Activated CD4-positive, alpha-beta T cell treated with anti-CD3 and anti-CD28 coated beads, Interleukin-2, amount 50 U/mL, for 1 hour (primary cell): ENCODE measurements around the gene ATAD2B.

Source experiments
- DNase-seq: peaks from one replicate; pipeline ENCODE4 v3.0.0-alpha.2; 2020

The ATAD2B gene

DNA sequence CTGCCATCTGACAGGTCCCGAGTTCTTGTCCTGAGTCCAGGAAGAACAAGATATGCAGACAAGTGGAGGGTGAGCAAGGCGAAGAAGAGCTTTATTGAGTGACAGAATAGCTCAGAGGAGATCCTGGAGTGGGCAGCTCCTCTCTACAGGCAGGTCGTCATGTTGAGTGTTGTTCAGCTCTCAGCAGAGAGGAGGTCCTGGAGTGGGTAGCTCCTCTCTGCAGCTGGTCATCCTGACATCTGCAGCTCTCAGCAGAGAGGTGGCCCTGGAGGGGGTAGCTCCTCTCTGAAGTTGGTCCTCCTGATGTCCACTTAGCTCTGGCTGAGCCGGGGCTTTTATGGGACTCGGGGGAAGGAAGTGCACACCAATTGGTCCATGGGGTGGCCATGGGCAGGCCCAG, 90.4 kb downstream of the ATAD2B start:
- no peak for DNase-seq

DNA sequence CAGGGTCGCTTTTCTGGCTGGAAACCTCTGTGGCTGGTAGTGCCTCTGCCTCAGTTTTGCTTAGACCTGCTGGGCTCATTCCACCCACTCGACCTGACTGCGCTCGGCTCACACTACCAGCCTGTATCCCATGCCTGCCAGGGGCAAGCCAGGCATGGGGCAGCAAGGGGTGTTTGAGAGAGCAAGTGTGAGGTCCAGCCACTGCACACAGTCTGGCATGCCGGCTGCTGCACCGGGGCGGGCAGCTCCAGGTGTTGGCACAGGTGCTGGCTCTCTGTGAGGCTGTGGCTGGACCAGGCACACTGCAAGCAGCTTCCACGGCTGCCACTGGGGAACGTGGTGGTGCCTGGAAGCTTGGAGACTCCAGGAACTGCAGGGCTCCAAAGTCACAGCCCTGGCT, 90.9 kb downstream of the ATAD2B start:
- no peak for DNase-seq

DNA sequence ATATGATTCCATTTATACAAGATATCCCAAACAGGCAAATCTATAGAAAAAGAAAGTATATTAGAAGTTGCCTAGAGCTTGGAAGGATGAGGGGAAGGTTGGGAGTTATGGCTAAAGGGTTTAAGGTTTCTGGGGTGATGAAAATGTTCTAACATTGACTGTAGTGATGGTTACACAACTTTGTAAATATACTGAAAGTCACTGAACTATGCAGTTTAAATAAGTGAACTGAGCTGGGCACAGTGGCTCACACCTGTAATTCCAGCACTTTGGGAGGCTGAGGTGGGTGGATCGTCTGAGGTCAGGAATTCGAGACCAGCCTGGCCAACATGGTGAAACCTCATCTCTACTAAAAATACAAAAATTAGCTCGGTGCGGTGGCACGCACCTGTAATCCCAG, 91.5 kb downstream of the ATAD2B start:
- DNase-seq, result no peak

DNA sequence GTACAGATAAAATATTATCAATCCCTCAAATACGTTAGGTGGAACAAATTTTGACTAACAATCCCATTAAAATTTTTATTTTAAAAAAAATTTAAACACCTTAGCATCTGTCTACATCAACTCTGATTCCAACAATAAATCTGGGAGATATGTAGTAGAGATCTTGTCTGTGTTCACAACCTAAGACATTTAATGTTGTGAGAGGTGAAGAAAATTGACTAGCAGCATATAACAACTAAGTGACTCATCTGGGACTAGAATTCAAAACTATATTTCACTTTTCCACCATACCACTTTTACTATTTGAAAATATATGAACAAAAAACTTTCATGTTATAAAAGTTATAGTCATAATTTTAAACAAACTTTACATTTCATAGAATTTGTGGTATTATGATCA, 97.9 kb downstream of the ATAD2B start:
- no peak for DNase-seq

DNA sequence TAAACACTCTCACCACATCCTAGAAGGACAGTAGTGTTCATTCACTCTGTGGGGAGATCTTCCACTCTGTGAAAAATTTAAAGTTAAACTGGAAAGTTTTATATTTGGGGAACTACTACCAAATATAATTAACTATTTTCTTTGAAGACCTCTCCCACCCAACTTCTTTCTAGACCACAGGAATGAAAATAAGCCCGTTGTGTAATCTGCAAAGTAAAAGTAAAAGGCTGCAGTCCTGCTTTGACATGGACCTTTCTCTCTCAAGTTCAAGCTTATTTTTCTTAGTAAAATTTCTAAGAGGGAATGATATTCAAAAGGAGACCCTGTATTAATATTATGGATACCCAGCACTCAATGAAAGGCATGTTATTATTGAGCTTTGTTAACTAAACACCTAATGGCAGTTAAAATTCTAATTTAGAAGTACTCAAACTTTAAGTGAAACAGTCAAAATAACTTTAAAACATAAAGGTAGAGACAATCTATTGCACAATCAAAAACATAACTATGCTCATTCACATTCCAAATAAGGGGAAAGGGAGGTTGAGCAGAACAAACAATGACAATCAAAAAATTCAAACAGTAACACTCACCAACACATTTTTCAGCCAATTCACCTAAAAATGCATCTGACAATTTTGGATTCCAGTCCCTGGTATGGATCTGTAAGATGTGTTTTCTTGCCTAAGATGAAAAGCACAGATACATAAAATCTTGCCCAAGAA, 98.5 kb downstream of the ATAD2B start:
- DNase-seq, result no peak

DNA sequence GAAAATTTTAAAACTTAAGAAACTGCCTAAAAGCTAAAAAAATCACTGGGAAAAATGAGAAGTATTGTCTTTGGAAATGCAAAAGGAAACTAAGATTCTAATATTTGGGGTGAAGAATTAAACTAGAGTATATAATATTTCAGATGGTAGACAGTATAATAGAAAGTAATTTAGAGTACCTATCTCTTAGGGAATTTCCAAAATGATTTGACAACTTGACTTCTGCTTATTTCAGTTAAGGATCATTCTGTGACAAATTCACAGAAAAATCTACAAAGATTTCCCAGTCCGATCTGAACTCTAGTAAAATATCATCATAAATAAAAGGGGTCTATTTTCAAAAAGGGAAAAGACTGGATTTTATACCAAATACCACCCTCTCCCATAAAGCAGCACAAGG, 99.6 kb downstream of the ATAD2B start:
- no peak for DNase-seq

DNA sequence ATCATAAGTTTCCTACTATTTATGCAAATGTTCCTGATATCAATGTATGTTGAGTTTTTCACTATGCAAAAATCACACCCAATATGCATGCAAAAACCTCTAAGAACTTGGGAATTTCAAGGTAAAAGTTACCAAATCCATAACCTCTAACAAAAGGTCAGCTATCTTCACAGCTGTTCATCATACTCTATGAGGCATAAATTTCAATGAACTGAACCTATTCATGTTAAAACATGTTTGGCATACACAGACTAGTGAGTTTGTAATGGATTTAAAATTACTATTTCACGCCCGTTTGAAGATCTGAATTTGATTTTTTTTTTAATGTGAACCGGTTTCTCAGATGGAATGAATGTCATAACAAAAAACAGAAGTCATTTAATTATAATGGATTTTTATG, 100.2 kb downstream of the ATAD2B start:
- no peak for DNase-seq

DNA sequence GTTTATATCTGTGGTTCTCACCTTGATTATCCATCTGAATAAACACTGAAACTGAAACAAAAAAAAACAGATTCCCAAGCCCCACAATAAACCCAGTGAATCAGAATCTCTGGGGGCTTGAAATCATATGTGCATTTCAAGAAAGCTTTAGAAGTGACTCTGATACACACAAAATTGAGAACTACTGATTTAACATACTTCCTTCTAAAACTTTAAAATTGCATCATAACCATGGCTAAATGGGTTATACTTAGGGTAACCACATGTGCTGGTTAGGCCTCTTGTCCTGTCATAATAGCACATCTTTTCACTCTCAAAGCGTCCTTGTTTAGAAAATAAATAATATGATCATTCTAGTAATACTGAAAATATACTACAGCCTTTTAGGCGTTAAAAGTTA, 100.9 kb downstream of the ATAD2B start:
- DNase-seq, result no peak

DNA sequence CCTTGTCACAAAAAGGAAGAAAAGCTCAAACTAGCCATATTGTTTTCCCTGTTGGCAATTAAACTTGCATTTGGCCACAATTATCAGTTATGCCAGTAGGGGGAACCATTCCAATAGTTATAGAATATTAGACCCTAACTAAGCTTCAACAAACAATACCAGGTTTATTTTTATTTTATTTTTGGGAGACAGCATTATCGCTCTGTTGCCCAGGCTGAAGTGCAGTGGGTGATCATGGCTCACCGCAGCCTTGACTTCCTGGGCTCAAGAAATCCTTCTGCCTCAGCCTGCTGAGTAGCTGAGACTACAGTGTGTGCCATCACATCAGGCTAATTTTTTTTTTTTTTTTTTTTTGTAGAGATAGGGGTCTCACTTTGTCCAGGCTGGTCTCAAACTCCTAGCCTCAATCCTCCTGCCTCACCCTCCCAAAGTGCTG, 102.1 kb downstream of the ATAD2B start:
- DNase-seq, result no peak

DNA sequence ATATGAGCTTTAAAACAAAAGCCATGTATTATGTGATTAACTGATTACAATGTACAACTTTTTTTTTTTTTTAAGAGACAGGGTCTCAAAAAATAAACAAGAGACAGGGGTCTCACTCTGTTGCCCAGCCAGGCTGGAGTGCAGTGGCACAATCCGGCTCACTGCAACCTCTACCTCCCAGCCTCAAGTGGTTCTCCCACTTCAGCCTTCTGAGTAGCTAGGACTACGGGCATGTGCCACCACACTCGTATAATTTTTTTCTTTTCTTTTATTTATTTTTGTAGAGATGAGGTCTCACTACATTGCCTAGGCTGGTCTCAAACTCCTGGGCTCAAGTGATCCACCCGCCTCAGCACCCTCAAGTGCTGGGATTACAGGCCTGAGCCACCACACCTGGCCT, 103.1 kb downstream of the ATAD2B start:
- no peak for DNase-seq

DNA sequence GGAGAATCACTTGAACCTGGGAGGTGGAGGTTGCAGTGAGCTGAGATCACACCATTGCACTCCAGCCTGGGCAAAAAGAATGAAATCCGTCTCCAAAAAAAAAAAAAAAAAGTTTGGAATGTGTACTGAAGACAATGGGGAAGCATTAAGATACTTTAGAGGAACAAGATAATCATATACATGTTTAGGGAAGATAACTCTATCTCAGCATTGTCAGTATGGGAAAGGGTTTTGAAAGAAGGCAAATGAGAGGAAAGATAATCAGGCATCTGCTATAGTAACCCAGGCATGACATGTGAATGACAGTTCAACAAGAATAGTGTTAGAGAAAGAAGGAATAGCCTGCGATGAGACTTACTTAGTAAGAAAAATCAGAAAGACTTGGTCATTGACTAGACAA, 112.0 kb downstream of the ATAD2B start:
- DNase-seq, result no peak

DNA sequence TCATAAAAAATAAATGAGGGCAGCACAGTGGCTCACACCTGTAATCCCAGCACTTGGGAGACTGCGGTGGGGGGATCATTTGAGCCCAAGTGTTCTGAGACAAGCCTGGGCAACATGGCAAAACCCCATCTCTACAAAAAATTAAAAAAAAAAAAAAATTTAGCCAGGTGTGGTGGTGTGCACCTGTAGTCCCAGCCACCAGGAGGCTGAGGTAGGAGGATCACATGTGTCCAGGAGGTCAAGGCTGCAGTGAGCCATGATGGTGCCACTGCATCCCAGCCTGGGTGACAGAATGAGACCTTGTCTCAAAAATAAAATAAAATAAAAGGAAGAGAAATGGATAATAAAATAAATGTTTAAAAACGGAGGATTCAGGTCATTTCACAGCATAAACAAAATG, 113.5 kb downstream of the ATAD2B start:
- DNase-seq, result no peak

DNA sequence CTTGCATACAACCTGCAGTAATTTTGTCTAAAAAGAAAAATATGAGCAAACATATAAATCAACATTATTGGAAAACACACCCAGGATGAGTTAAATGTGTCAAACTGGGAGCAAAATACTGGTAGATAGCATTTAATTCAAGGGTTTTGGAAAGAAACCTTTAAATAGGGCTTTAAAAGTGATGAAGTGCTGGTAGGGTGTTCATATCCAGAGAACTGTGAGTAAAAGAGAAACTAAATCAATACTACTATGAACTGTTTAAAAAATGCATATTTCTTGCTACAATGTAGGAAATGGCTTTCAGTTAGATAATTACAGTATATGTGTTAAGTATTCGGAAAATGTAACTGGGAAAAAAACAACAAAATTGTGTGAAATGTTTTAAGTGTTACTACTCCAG, 117.8 kb downstream of the ATAD2B start:
- no peak for DNase-seq

DNA sequence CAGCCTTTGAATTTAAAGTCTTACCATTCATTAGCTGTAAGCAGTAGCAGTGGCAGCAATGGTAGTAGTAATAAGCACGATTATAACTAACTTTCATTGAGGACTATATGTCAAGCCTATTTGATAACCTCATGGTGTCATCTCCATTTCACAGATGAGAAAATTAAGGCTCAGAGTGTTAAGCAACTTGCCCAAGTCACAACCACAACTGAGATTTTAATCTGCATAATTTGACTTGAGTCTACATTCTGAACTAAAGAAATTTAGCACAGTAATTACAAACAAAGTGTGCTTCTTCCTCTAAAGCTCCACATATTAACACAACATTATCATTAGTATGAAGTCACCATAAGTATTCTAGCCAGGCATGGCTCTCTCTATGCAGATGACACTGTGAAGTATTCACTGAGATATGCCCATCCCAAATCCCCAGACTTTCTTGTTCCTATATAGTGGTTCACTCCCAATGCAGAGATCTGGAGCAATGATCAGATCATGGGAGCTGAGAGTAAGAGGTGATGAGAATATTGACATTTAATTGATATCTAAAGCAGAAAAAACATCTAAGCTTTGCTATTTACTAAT, 120.2 kb downstream of the ATAD2B start:
- no peak for DNase-seq

DNA sequence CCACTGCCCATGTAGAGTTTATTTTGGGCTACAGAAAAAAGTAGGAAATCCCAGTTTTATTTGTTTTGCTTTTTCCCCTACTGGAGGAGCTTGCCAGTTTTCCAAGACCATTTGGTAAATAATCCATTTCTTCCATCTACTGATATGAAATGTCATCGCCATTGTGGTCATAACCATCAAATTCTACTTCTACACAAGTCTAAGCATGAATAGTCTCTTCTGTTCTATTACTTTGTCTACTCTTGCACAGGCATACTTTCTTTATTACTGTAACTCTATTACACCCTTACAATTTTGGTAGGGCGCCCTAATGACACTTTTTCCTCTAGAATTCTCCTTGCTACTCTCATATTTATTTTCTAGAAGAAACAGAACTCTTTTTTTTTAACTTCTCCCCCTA, 120.7 kb downstream of the ATAD2B start:
- no peak for DNase-seq

DNA sequence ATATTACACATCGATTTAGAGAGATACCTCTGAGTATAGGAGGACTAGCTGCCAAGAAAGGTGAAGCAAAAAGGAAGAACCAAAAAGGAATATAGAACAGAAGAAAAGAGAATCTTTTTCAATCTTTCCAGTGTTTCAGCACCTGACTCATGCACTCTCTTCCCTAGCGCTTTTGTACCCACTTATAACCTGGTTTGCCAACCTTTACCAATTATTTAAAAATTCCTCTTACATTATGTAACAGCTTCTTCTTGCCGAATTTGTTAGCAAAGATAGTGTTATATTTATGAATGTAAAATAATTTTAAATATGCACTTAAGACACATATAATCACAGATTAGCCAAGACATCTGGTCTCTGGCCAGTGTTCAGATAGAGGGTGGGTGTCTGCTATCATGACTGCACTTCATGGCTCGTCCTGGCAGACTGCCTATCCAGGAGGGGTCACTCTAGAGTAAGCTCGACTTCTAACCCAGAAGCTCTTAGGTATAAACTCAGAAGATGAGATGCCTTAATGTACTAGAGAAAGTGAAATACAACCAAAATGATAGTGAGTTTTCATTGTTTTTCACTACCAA, 122.9 kb downstream of the ATAD2B start:
- DNase-seq, result no peak

DNA sequence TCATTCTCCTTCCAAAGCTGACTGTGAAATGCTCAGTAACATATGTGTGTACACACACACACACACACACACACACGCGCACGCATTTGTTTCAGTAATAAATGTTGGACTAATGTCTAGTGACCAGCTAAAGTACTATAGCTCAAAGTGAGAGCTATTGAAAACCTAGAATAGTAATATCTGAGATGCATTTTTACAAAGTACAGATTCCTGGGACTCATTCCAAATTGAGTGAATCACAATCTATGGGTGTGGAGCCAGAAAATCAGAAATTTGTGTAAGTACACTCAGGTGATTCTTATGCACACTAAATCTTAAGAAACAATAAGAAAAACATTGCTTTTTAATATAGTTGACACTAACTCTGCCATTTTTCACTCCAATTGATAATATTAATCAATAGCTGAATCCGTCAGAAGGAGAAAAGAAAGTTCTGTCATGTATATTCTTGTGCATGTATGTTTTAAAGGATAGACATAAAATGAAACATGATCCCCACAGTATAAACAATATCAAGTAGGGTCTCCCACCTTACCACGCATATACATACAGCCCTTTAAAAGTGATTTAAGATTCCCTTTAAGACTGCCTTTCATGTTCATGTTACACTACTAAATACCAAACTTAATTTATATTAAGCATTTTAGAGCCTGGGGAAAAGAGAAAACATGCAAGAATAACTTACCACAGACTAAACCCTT, 123.5 kb downstream of the ATAD2B start:
- no peak for DNase-seq

DNA sequence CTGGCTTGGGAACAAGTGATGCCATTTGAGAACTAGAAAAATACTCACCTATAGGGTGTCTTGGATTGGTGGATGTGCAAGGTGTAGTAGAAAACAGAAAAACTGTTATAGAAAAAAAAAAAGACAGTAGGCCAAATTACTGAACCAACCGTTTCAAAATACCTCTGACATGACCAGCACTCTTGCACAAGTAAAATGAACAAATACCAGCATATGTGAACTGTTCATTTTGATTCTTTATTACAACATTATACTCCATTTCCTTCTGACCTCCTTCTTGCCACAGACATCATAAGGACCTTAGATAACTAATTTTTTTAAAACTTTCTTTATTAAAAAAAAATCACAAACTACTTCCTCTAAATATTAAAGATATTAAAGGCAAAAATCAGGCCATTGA, 125.5 kb downstream of the ATAD2B start:
- no peak for DNase-seq

DNA sequence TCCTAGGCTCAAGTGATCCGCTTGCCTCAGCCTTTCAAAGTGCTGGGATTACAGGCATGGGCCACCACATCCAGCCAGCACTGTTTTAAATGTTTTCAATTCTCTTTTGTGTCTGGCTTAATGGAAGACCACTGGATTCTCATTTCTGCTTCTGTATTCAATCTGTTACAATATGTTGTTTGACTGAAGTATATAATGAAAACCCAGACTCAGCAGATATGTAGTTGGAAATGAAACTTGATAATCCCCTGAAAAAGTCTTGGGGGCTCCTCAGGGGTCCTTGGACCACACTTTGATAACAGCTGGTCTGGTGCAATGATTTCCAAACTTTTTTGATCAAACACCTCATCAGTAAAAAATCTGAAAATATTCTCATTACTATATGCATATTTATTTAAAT, 132.7 kb downstream of the ATAD2B start:
- no peak for DNase-seq

DNA sequence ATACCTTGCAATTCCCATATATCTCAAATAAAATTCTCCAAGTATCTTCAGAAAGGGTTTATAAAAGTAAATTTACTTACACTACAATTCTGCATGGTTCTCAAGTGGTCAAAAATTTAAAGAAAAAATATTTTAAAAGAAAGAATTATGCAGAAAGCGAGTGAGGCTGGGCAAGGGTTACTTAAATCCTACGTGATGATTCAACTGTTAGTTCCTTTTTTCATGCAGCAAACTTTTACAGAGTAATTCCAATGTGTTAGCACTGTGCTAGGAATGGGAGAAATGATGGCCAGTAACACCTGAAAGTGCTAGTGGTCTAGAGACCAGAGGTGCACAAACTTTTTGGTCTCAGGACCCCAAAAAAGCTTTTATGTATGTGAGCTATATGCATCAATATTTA, 133.4 kb downstream of the ATAD2B start:
- no peak for DNase-seq

DNA sequence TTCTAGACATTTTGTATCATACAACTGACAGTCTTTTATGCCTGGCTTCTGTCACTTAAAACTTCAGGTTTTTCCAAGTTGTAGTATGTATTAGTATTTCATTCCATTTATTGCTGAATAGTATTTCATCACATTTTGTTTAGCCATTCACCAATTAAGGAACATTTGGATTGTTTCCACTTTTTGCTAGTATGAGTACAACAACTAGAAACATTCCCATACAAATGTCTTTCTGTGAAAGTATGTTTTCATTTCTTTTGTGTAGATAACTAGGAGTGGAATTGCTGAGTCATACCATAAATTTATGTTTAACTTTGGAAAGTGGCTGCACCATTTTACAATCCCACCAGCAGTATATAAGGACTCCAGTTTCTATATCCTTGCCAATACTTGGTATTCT, 135.9 kb downstream of the ATAD2B start:
- no peak for DNase-seq

DNA sequence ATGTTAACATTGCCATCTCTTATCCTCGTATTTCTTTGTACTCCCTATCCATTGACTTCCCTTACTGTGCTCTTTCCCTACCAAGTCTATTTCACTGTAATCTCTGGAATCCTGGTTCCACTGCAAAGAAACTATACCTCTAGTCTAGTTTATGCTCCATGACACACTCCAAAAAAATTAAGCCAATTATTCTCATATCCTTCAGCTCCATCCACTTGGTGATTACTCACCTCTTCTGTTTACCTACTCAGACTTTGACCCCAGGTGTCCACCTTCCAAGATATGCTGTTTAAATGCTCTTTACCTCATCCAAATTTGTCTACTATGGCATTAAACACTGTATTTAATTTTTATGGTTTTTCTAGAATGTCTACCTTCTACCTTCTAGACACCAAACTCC, 137.9 kb downstream of the ATAD2B start:
- DNase-seq, result no peak

DNA sequence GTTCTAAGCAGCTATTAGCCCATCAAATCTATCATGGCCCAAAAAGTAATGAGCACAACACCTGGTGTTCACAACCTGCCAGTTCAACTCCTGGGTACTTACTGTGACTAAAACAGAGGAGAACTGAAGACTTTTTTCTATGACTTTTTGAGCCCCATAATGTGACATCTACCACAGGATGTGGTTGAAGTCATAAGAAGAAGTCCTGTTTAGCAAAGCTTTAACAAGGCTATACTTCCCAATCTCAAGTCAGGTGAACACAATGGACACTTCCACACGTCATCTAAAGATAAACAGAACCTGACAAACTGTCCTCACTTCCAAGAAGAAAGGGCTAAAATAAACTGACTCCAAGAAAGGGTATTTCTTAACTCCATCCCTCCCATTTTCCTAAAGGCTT, 138.8 kb downstream of the ATAD2B start:
- DNase-seq, result no peak

DNA sequence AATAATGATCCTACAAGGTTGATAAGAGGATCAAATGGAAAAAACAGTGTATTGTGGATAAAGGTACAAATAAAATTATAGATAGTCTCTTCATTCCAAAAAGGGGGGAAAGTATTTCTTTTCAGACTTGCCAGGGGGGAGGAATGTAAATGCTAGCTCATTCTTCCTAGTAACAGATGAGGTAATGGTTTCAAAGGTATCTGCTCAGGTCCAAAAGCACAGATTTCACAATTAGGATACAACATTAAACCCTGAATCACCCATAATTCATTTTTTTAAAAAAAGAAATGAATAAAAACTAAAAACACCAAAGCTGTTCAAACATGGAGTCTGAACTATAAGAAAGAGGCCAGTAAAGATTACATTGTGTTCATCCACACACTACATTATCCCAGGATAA, 142.0 kb downstream of the ATAD2B start:
- no peak for DNase-seq
